ENCODE results near the gene HDLBP.
"Not testable (repeated sequence)": the region's sequence is repeated elsewhere in the genome, so short reads cannot be mapped to it uniquely, and the experiment has no call there.

Gene HDLBP

DNA sequence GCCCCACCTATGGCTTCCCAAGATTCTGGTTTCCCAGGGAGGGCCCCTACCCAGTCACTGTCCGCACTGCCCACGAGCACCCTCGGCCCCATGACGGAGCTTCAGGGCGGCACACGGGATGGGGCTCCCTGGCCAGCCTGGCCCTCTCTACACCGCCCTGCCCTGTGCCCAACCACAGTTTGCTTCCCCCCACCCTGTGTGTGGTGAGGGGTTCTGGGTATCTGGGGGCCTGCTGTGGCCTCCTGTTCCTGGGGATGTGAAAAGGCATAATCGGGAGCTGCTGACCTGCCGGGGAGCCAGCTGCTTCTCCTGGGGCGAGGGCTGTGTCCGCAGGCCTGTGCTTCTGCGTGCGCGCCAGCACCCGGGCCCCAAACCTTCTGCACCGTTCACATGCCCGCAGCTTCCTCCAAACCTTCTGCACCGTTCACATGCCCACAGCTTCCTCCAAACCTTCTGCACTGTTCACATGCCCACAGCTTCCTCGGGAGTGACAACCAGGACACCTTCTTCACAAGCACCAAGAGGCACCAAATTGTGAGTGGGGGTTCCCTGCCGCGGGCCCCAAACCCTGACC is 114.6 kb downstream of the HDLBP start:
- no peaks in the 10 kb centered on the region for H3K27me3 ChIP-seq (ENCODE audit: control insufficient read depth in 1 of 2, insufficient read depth in 2 of 2, low read length in 2 of 2)
- no peak overlapping the region for H3K9ac ChIP-seq (ENCODE audit: low read length in 2 of 2)
- H3K27ac ChIP-seq (ENCODE audit: low read length), result no peak overlapping the region
- no peak overlapping the region for H3K4me3 ChIP-seq (ENCODE audit: low read length in 2 of 2)
- H3K9me3 ChIP-seq (ENCODE audit: control insufficient read depth in 2 of 2, low read length in 2 of 2), result no peaks in the 10 kb centered on the region
- H3K4me1 ChIP-seq (ENCODE audit: control insufficient read depth, insufficient read depth, low read length), result no peaks in the 10 kb centered on the region
- no peaks in the 10 kb centered on the region for H3K36me3 ChIP-seq (ENCODE audit: control insufficient read depth in 2 of 2, insufficient read depth in 2 of 2, low read length in 2 of 2)

GRCh38 chr2:241199897-241200821 is 115.3 kb downstream of the HDLBP start:
- Histone ChIP-seq H3K36me3 (ENCODE audit: control insufficient read depth in 2 of 2, insufficient read depth in 2 of 2, low read length in 2 of 2) (no peaks in the 10 kb centered on the region), H3K4me1 (ENCODE audit: control insufficient read depth, insufficient read depth, low read length) (no peaks in the 10 kb centered on the region), H3K27me3 (ENCODE audit: control insufficient read depth in 1 of 2, insufficient read depth in 2 of 2, low read length in 2 of 2) (no peaks in the 10 kb centered on the region), H3K9me3 (ENCODE audit: control insufficient read depth in 2 of 2, low read length in 2 of 2) (no peaks in the 10 kb centered on the region), H3K9ac (ENCODE audit: low read length in 2 of 2) (no peak overlapping the region), H3K27ac (ENCODE audit: low read length) (no peak overlapping the region), H3K4me3 (ENCODE audit: low read length in 2 of 2) (no peak overlapping the region)

DNA sequence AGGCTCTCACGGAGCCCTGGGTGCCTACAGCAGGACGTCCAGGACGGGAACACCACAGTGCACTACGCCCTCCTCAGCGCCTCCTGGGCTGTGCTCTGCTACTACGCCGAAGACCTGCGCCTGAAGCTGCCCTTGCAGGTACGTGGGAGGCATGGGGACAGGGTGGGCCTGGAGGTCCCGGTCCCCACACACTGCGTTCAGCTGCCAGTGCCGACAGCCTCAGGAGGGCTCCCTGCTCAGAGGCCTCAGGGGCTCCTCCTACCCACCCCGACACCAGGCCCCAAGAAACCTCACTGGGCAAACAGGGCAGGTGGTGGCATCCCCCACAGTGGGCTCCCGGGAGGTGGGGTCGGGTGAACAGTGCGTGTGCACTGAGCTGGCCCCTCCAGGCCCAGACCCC is 116.2 kb downstream of the HDLBP start:
- H3K27ac ChIP-seq (ENCODE audit: low read length), result no peak overlapping the region
- H3K27me3 ChIP-seq (ENCODE audit: control insufficient read depth in 1 of 2, insufficient read depth in 2 of 2, low read length in 2 of 2), result no peaks in the 10 kb centered on the region
- no peaks in the 10 kb centered on the region for H3K9me3 ChIP-seq (ENCODE audit: control insufficient read depth in 2 of 2, low read length in 2 of 2)
- H3K4me1 ChIP-seq (ENCODE audit: control insufficient read depth, insufficient read depth, low read length), result no peaks in the 10 kb centered on the region
- H3K9ac ChIP-seq (ENCODE audit: low read length in 2 of 2), result no peak overlapping the region
- no peaks in the 10 kb centered on the region for H3K36me3 ChIP-seq (ENCODE audit: control insufficient read depth in 2 of 2, insufficient read depth in 2 of 2, low read length in 2 of 2)
- H3K4me3 ChIP-seq (ENCODE audit: low read length in 2 of 2), result no peak overlapping the region

- no peaks in the 10 kb centered on the region for H3K4me1 ChIP-seq (ENCODE audit: control insufficient read depth, insufficient read depth, low read length)
- H3K4me3 ChIP-seq (ENCODE audit: low read length in 2 of 2), result no peak overlapping the region
- no peak overlapping the region for H3K27ac ChIP-seq (ENCODE audit: low read length)
- no peaks in the 10 kb centered on the region for H3K9me3 ChIP-seq (ENCODE audit: control insufficient read depth in 2 of 2, low read length in 2 of 2)
- no peaks in the 10 kb centered on the region for H3K36me3 ChIP-seq (ENCODE audit: control insufficient read depth in 2 of 2, insufficient read depth in 2 of 2, low read length in 2 of 2)
- H3K9ac ChIP-seq (ENCODE audit: low read length in 2 of 2), result no peak overlapping the region
- H3K27me3 ChIP-seq (ENCODE audit: control insufficient read depth in 1 of 2, insufficient read depth in 2 of 2, low read length in 2 of 2), result no peaks in the 10 kb centered on the region
Observed at GRCh38 chr2:241198381-241199279, 116.8 kb downstream of the HDLBP start.

DNA sequence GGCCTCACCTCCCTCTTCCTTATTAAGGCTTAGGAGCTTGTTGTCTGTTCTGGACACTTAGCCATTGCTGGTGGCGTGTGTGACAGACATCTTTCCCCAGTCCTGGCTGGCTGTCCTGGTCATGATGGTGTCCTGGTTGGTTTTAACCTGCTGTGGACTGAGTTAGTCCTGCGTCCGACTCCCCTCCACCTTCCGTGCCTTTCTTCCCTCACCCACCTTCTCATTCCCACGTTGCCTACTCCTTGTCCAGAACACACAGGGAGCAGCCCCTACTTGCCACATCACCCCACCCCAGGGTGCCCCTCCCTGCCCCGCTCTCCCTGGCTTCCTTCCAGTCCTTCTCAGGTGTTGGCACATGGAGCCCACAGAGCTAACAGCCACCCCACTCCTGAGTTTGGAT is 117.5 kb downstream of the HDLBP start:
- Histone ChIP-seq H3K27me3 (ENCODE audit: control insufficient read depth in 1 of 2, insufficient read depth in 2 of 2, low read length in 2 of 2) (no peaks in the 10 kb centered on the region), H3K27ac (ENCODE audit: low read length) (no peak overlapping the region), H3K9ac (ENCODE audit: low read length in 2 of 2) (no peak overlapping the region), H3K9me3 (ENCODE audit: control insufficient read depth in 2 of 2, low read length in 2 of 2) (no peaks in the 10 kb centered on the region), H3K4me1 (ENCODE audit: control insufficient read depth, insufficient read depth, low read length) (no peaks in the 10 kb centered on the region), H3K4me3 (ENCODE audit: low read length in 2 of 2) (no peak overlapping the region), H3K36me3 (ENCODE audit: control insufficient read depth in 2 of 2, insufficient read depth in 2 of 2, low read length in 2 of 2) (no peaks in the 10 kb centered on the region)

GRCh38 chr2:241197246-241197645 is 118.2 kb downstream of the HDLBP start:
- H3K4me1 ChIP-seq (ENCODE audit: control insufficient read depth, insufficient read depth, low read length); H3K4me3 ChIP-seq (ENCODE audit: low read length in 2 of 2); H3K36me3 ChIP-seq (ENCODE audit: control insufficient read depth in 2 of 2, insufficient read depth in 2 of 2, low read length in 2 of 2); H3K9me3 ChIP-seq (ENCODE audit: control insufficient read depth in 2 of 2, low read length in 2 of 2); H3K27ac ChIP-seq (ENCODE audit: low read length); H3K9ac ChIP-seq (ENCODE audit: low read length in 2 of 2); H3K27me3 ChIP-seq (ENCODE audit: control insufficient read depth in 1 of 2, insufficient read depth in 2 of 2, low read length in 2 of 2): not testable (repeated sequence)

- no peak overlapping the region for H3K9ac ChIP-seq (ENCODE audit: low read length in 2 of 2)
- H3K27me3 ChIP-seq (ENCODE audit: control insufficient read depth in 1 of 2, insufficient read depth in 2 of 2, low read length in 2 of 2), result no peaks in the 10 kb centered on the region
- no peak overlapping the region for H3K27ac ChIP-seq (ENCODE audit: low read length)
- H3K36me3 ChIP-seq (ENCODE audit: control insufficient read depth in 2 of 2, insufficient read depth in 2 of 2, low read length in 2 of 2), result no peaks in the 10 kb centered on the region
- H3K4me1 ChIP-seq (ENCODE audit: control insufficient read depth, insufficient read depth, low read length), result no peaks in the 10 kb centered on the region
- no peak overlapping the region for H3K4me3 ChIP-seq (ENCODE audit: low read length in 2 of 2)
- no peaks in the 10 kb centered on the region for H3K9me3 ChIP-seq (ENCODE audit: control insufficient read depth in 2 of 2, low read length in 2 of 2)
Observed at GRCh38 chr2:241195506-241196130, 119.9 kb downstream of the HDLBP start.

GRCh38 chr2:241194811-241195210 is 120.7 kb downstream of the HDLBP start:
- H3K9ac ChIP-seq (ENCODE audit: low read length in 2 of 2), result no peak overlapping the region
- no peaks in the 10 kb centered on the region for H3K4me1 ChIP-seq (ENCODE audit: control insufficient read depth, insufficient read depth, low read length)
- no peaks in the 10 kb centered on the region for H3K9me3 ChIP-seq (ENCODE audit: control insufficient read depth in 2 of 2, low read length in 2 of 2)

DNA sequence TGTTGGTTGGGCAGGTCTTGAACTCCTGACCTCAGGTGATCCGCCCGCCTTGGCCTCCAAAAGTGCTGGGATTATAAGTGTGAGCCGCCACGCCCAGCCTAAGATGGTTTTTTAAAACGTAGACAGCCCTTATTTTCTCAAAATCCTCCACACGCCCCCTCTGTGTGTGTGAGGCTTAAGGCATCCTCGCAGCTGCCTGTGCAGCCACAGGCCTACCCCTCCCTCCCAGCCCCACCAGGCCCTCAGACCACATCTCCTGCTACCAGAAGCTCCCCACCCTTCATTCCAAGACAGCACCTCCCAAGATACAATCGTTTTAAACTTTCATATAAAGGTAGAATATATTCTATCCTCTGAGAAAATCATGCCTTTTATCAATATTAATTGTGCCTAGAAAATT is 122.2 kb downstream of the HDLBP start:
- H3K4me3 ChIP-seq (ENCODE audit: low read length in 2 of 2), result no peak overlapping the region
- no peaks in the 10 kb centered on the region for H3K27me3 ChIP-seq (ENCODE audit: control insufficient read depth in 1 of 2, insufficient read depth in 2 of 2, low read length in 2 of 2)
- no peaks in the 10 kb centered on the region for H3K4me1 ChIP-seq (ENCODE audit: control insufficient read depth, insufficient read depth, low read length)
- no peak overlapping the region for H3K27ac ChIP-seq (ENCODE audit: low read length)
- H3K9ac ChIP-seq (ENCODE audit: low read length in 2 of 2), result no peak overlapping the region
- no peaks in the 10 kb centered on the region for H3K9me3 ChIP-seq (ENCODE audit: control insufficient read depth in 2 of 2, low read length in 2 of 2)
- H3K36me3 ChIP-seq (ENCODE audit: control insufficient read depth in 2 of 2, insufficient read depth in 2 of 2, low read length in 2 of 2), result no peaks in the 10 kb centered on the region

More at GRCh38 chr2:241194811-241195210, 120.7 kb downstream of the HDLBP start:
- H3K4me3 ChIP-seq (ENCODE audit: low read length in 2 of 2), result no peak overlapping the region
- H3K27me3 ChIP-seq (ENCODE audit: control insufficient read depth in 1 of 2, insufficient read depth in 2 of 2, low read length in 2 of 2), result no peaks in the 10 kb centered on the region
- no peaks in the 10 kb centered on the region for H3K36me3 ChIP-seq (ENCODE audit: control insufficient read depth in 2 of 2, insufficient read depth in 2 of 2, low read length in 2 of 2)
- no peak overlapping the region for H3K27ac ChIP-seq (ENCODE audit: low read length)

- no peaks in the 10 kb centered on the region for H3K27me3 ChIP-seq (ENCODE audit: control insufficient read depth in 1 of 2, insufficient read depth in 2 of 2, low read length in 2 of 2)
- H3K4me1 ChIP-seq (ENCODE audit: control insufficient read depth, insufficient read depth, low read length), result no peaks in the 10 kb centered on the region
- H3K9me3 ChIP-seq (ENCODE audit: control insufficient read depth in 2 of 2, low read length in 2 of 2), result no peaks in the 10 kb centered on the region
- no peak overlapping the region for H3K27ac ChIP-seq (ENCODE audit: low read length)
- H3K9ac ChIP-seq (ENCODE audit: low read length in 2 of 2), result no peak overlapping the region
- H3K36me3 ChIP-seq (ENCODE audit: control insufficient read depth in 2 of 2, insufficient read depth in 2 of 2, low read length in 2 of 2), result no peaks in the 10 kb centered on the region
- no peak overlapping the region for H3K4me3 ChIP-seq (ENCODE audit: low read length in 2 of 2)
Observed at GRCh38 chr2:241191081-241191480, 124.4 kb downstream of the HDLBP start.
